Measurements from ENCODE around the gene BLOC1S5.
"Not testable (repeated sequence)": the region's sequence is repeated elsewhere in the genome, so short reads cannot be mapped to it uniquely, and the experiment has no call there.

DNA sequence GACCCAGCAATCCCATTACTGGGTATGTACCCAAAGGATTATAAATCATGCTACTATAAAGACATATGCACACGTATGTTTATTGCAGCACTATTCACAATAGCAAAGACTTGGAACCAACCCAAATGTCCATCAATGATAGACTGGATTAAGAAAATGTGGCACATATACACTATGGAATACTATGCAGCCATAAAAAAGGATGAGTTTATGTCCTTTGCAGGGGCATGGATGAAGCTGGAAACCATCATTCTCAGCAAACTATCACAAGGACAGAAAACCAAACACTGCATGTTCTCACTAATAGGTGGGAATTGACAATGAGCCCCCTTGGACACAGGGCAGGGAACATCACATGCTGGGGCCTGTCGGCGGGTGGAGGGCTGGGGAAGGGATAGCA, 30.1 kb downstream of the BLOC1S5 start:
- TF ChIP-seq GTF2F1 (IDR thresholded peaks at IDR 0.05; ENCODE audit: low read depth, low read length); ZNF197 (CRISPR knock-in tag; IDR thresholded peaks at IDR 0.05; ENCODE audit: low read depth); EZH2 (IDR thresholded peaks at IDR 0.05; ENCODE audit: borderline replicate concordance, low read depth, low read length); ZNF384 (IDR thresholded peaks at IDR 0.05; ENCODE audit: low read depth, low read length); USF2 (CRISPR knock-in tag; IDR thresholded peaks at IDR 0.05); KLF1 (tag; IDR thresholded peaks at IDR 0.05); SNIP1 (IDR thresholded peaks at IDR 0.05; ENCODE audit: low read depth); RAD21 (CRISPR knock-in tag; conservative IDR thresholded peaks at IDR 0.05 in 1 of 2, IDR thresholded peaks at IDR 0.05 in 1 of 2); TOE1 (IDR thresholded peaks at IDR 0.05; ENCODE audit: borderline replicate concordance); TOE1 (CRISPR knock-in tag; IDR thresholded peaks at IDR 0.05; ENCODE audit: borderline replicate concordance, low read depth); RFX5 (IDR thresholded peaks at IDR 0.05; ENCODE audit: low read depth, low read length); ESRRA (IDR thresholded peaks at IDR 0.05; ENCODE audit: borderline replicate concordance, low read depth): not testable (repeated sequence)
- TF ChIP-seq, protein P1, sequence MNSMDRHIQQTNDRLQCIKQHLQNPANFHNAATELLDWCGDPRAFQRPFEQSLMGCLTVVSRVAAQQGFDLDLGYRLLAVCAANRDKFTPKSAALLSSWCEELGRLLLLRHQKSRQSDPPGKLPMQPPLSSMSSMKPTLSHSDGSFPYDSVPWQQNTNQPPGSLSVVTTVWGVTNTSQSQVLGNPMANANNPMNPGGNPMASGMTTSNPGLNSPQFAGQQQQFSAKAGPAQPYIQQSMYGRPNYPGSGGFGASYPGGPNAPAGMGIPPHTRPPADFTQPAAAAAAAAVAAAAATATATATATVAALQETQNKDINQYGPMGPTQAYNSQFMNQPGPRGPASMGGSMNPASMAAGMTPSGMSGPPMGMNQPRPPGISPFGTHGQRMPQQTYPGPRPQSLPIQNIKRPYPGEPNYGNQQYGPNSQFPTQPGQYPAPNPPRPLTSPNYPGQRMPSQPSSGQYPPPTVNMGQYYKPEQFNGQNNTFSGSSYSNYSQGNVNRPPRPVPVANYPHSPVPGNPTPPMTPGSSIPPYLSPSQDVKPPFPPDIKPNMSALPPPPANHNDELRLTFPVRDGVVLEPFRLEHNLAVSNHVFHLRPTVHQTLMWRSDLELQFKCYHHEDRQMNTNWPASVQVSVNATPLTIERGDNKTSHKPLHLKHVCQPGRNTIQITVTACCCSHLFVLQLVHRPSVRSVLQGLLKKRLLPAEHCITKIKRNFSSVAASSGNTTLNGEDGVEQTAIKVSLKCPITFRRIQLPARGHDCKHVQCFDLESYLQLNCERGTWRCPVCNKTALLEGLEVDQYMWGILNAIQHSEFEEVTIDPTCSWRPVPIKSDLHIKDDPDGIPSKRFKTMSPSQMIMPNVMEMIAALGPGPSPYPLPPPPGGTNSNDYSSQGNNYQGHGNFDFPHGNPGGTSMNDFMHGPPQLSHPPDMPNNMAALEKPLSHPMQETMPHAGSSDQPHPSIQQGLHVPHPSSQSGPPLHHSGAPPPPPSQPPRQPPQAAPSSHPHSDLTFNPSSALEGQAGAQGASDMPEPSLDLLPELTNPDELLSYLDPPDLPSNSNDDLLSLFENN (IDR thresholded peaks at IDR 0.05; ENCODE audit: low read depth in 2 of 2, low read length in 2 of 2) = not testable (repeated sequence)
